Urinary bladder (tissue), 4 donors: ENCODE measurements around the gene CLIC1. TPM values are rescaled to one million over a fixed set of nuclear protein-coding genes. Genes with fewer than 3 reads are reported as not detected.

Source experiments
- DNase-seq: peaks from one replicate; pipeline ENCODE4 v3.0.0-alpha.2; 2015; ENCODE audit errors: extremely low spot score
- H3K27ac ChIP-seq: one replicate; pipeline ENCODE4 v1.5.1; 2013; ENCODE audit warnings: low read depth, mild to moderate bottlenecking, moderate library complexity
- H3K36me3 ChIP-seq: one replicate; pipeline ENCODE4 v1.6.1; 2013; ENCODE audit warnings: mild to moderate bottlenecking, moderate library complexity; ENCODE audit not compliant: insufficient read depth
- H3K4me1 ChIP-seq: one replicate; pipeline ENCODE4 v1.6.1; 2013; ENCODE audit warnings: mild to moderate bottlenecking, moderate library complexity; ENCODE audit not compliant: insufficient read depth
- H3K4me3 ChIP-seq: one replicate; pipeline ENCODE4 v1.5.1; 2013; ENCODE audit warnings: low read depth, low read length
- WGBS: extraction: QIAGEN DNeasy Blood & Tissue Kit; methylation state at CpG from one replicate; pipeline ENCODE4 v1.1.7; 2013; 5-methylcytosine and 5-hydroxymethylcytosine counted together
- polyA plus RNA-seq: library from polyadenylated mRNA; stranded (reverse); fragments of 200-250 nt; gene quantifications from one replicate; pipeline ENCODE4 v1.2.3, GENCODE V29; 2013
- total RNA-seq: library from RNA; depleted of rRNA; stranded (reverse); fragments of >200 nt; gene quantifications from one replicate; pipeline ENCODE4 v1.2.3, GENCODE V29; 2014
- donor health status: healthy with polysubstance abuse.
- donor health status: healthy.

Gene CLIC1
- total and polyA plus RNA-seq, 2 donors, result 200 to 303 TPM

- Histone ChIP-seq H3K4me1 (no peaks in the 10 kb centered on the region), H3K36me3 (peaks cover 2% of the 10 kb centered on the region), H3K4me3 (peak within 1 kb of the TSS; percentile 52), H3K27ac (peak within 1 kb of the TSS; percentile 87)
- WGBS, result 14% methylated on average over 36 of the region's 36 CpGs
- DNase-seq, result no peak
Measured at GRCh38 chr6:31728767-31729514, 7.4 kb downstream of the CLIC1 start, which contains the start of gene DDAH2. DDAH2 (minus strand) TSS chr6:31729299; CDS start chr6:31729161, 138 bp downstream.

GRCh38 chr6:31727717-31728671 lies 8.3 kb downstream of the CLIC1 start:
- peak overlapping the region; percentile 52 for H3K4me3 ChIP-seq
- no peak overlapping the region for H3K27ac ChIP-seq
- H3K4me1 ChIP-seq, result no peaks in the 10 kb centered on the region
- no peak for DNase-seq
- WGBS, result 66% methylated on average over 41 of the region's 41 CpGs
- H3K36me3 ChIP-seq, result peaks cover 2% of the 10 kb centered on the region

- no peak for DNase-seq
- WGBS, result 75% methylated on average over 7 of the region's 7 CpGs
- Histone ChIP-seq H3K4me3 (no peak overlapping the region), H3K27ac (no peak overlapping the region), H3K4me1 (no peaks in the 10 kb centered on the region), H3K36me3 (peaks cover 2% of the 10 kb centered on the region)
Measured at GRCh38 chr6:31727034-31727716, 9.2 kb downstream of the CLIC1 start.

DNA sequence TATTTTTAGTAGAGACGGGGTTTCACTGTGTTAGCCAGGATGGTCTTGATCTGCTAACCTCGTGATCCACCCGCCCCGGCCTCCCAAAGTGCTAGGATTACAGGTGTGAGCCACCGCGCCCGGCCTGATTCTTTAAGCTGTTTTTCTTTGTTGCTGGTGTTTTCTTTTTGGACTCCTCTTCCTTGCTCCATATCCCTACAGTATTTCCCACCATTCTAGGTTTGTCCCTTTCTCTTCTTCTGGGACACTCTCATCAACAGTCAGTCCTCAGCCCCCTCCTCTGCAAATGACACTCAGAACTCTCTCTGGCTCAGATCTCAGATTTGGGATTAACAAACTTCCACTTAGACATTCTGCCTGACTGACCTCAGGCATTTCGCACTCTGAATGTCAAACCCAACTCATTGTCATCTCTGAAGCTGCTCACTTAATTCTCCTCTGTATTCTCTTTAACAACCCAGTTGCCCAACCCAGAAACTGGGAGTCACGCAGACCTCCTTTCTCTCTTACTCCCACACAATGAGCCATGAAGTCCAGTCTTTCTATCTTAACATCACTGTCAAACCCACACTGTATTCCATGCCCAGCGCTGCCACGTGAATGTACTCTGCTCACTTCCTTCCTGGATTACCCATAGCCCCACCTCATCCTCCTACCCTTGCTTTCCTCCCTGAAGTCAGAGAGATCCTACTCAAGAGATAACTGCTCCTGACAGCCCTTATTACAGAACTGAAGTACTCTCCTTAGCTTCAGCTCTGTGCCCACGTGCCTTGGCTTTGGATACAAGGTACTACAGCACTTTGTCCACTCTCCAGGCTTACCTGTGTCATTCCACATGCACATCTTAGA lies 10.6 kb downstream of the CLIC1 start:
- H3K36me3 ChIP-seq, result no peaks in the 10 kb centered on the region
- no peaks in the 10 kb centered on the region for H3K4me1 ChIP-seq
- WGBS, result 87% methylated on average over 12 of the region's 12 CpGs
- H3K4me3 ChIP-seq, result no peak overlapping the region
- H3K27ac ChIP-seq, result no peak overlapping the region
- DNase-seq, result no peak

DNA sequence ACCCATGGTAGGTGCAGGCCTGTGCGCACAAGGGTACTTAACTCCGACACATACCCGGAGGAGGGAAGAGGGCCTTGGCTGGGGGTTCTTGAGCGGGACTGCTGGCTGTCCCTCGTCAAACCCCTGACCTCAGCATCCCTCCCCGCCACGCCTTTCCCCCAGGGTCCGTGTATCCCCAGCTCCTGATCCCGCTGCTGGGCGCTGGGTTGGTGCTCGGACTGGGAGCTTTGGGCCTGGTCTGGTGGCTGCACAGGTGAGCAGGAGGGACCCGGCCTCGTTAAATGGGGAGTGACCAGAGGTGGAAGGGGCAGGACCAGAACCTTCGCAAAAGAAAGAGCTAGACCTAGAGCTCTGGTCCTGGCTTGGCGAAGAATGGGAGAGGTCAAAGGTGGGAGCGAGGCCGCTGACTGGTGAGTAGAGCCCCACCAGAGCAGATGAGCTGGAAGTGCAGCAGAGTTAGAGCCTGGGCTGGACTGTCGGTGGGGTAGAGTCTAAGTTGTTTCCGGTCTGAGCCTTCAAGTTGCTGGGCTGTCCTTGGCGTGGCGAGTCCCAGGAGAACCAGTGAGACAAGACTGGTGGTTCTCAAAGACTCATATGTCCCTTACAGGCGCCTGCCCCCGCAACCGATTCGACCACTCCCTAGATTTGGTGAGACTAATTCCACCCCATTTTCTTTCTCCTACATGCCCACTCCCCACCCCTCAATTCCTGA lies 12.2 kb downstream of the CLIC1 start:
- Histone ChIP-seq H3K36me3 (no peaks in the 10 kb centered on the region), H3K4me1 (no peaks in the 10 kb centered on the region), H3K4me3 (no peak overlapping the region), H3K27ac (no peak overlapping the region)
- 84% methylated on average over 25 of the region's 25 CpGs for WGBS
- no peak for DNase-seq

DNA sequence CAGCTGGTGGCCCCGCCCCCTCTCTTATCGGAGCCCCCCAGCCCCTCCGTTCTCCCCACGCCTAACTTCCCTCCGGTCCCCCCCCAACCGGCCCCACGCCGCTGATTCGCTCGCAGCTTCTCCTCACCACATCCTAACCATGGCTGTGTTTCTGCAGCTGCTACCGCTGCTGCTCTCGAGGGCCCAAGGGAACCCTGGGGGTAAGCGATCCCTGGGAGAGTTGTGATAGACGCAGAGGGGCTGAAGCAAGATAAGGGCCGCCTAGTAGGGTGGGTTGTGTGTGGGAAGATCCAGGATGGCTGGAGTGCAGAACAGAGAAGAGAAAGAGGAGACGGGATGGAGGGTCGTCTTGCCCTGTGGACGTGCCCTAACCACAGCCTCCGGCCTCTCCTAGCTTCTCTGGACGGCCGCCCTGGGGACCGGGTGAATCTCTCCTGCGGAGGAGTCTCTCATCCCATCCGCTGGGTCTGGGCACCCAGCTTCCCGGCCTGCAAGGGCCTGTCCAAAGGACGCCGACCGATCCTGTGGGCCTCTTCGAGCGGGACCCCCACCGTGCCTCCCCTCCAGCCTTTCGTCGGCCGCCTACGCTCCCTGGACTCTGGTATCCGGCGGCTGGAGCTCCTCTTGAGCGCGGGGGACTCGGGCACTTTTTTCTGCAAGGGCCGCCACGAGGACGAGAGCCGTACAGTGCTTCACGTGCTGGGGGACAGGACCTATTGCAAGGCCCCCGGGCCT lies 12.9 kb downstream of the CLIC1 start, which contains the start of gene MPIG6B:
MPIG6B (plus strand) TSS at position 129 of the 735 bp plus-strand sequence; CDS start at position 140, 11 bp downstream.
- H3K4me1 ChIP-seq, result no peaks in the 10 kb centered on the region
- H3K27ac ChIP-seq, result no peak within 1 kb of the TSS
- H3K4me3 ChIP-seq, result no peak within 1 kb of the TSS
- DNase-seq, result no peak
- 72% methylated on average over 46 of the region's 46 CpGs for WGBS
- H3K36me3 ChIP-seq, result no peaks in the 10 kb centered on the region

DNA sequence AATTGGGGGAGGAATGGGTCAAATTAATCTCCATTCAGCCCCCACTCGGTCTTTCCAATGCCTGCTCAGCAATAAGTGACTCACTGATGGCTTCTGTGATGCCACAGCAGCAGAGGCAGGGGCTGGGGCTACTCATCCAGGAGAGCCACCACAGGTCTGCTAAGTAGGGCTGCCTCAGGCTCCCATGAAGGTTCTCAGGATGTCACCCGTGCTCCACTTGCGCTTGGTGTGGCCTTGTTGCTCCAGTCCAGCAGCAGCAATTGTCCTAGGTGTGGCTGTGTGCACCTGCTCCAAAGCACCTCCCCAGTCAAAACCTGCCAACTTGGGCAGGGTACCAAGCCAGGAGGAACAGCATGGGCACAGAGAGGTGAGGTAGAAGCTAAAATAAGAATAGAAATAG lies 14.2 kb downstream of the CLIC1 start:
- Histone ChIP-seq H3K27ac (no peak overlapping the region), H3K4me1 (no peaks in the 10 kb centered on the region), H3K36me3 (no peaks in the 10 kb centered on the region), H3K4me3 (no peak overlapping the region)
- no peak for DNase-seq
- WGBS, result 86% methylated on average over 3 of the region's 3 CpGs

DNA sequence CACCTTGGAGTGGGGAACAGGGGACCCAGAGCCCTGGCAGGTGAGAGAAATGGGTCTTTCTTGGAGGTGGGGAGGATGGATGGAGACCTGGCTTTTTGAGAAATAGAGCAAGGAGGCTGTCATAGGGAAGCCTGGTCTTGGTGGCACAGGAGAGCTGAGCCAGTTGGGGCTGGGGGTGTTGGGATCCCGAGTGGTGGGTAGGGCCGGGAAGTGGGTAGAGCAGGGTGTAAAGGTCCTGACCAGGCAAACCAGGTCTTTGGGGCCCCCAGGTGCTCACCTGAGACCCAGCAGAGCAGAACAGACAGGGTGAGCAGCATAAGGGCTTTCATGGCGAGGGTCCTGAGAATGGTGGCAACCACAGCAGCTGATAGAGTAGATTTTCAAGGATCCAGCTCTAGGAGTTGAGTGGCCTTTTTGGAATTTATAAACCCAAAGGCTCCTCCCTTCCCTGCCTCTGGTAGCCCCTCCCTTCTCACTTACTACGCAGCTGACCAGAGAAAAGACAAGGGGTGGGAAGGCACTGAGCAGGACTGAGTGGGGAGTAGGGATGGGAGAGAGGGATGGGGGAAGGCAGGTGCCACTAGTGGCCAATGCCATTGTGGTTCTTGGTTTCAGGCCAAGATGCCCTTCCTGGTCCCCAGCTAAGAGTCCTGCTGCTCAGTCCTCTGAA lies 14.8 kb downstream of the CLIC1 start, which contains the start of gene LY6G6C:
LY6G6C (minus strand) TSS at position 396 of the 670 bp plus-strand sequence; CDS start at position 329, 67 bp downstream.
- Histone ChIP-seq H3K4me1 (no peaks in the 10 kb centered on the region), H3K36me3 (no peaks in the 10 kb centered on the region), H3K4me3 (no peak within 1 kb of the TSS), H3K27ac (no peak within 1 kb of the TSS)
- DNase-seq, result no peak
- WGBS, result 82% methylated on average over 4 of the region's 4 CpGs

DNA sequence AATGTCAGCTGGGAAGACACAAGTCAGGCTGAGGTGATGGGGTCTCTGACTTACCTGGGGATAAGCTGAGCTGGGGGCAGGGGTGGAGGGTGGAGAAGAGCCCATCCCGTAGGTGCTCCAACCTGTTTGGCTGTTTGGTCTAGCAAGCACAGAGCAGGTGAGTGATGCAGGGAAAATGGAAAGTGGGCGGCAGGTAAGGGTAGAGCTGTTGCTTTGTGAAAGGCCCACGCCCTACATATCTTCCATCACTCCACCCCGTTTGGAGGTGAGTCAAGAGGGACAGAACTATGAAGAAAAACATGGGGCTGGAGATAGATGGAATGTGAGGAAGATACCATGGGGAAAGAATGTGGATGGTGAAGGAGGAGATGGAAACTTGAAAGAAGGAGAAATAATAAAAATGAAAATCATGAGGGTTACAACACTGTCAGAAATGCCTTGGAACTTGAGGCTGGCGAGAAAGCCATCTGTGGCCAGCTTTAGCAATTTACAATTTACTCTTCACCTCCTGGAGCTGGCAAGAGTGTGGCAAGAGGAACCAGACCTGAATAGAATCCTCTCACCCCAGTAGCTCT lies 16.0 kb downstream of the CLIC1 start:
- WGBS, result 78% methylated on average over 5 of the region's 5 CpGs
- H3K4me3 ChIP-seq, result no peak overlapping the region

DNA sequence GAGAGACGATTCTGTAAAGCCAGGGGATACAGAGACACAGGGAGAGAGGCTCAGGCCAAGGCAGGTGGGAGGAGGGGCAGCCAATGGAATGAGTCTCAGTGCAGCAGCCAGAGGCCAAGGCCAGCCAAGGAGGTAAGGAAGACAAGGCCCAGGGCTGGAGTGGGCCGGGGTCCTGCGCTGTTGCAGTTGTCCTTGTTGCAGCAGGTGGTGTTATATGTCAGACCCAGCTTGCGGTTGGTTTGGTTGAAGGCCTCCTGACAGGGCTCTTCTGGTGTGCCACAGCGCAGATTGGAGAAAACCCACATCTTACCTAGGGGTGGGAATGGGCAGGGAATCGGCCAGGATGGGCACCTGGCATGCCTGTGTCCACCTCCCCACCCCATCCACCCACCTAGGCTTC lies 17.3 kb downstream of the CLIC1 start:
- Histone ChIP-seq H3K27ac (no peak overlapping the region), H3K4me3 (no peak overlapping the region), H3K36me3 (no peaks in the 10 kb centered on the region), H3K4me1 (no peaks in the 10 kb centered on the region)
- WGBS, result 85% methylated on average over 6 of the region's 6 CpGs
- DNase-seq, result no peak

More for the DNA sequence above, 16.0 kb downstream of the CLIC1 start:
- H3K36me3 ChIP-seq, result no peaks in the 10 kb centered on the region
- no peak for DNase-seq
- no peak overlapping the region for H3K27ac ChIP-seq
- H3K4me1 ChIP-seq, result no peaks in the 10 kb centered on the region

- no peak overlapping the region for H3K4me3 ChIP-seq
- DNase-seq, result no peak
- H3K27ac ChIP-seq, result no peak overlapping the region
- no peaks in the 10 kb centered on the region for H3K4me1 ChIP-seq
- no peaks in the 10 kb centered on the region for H3K36me3 ChIP-seq
- WGBS, result 83% methylated on average over 1 of the region's 1 CpG
Measured at GRCh38 chr6:31718265-31718664, 18.1 kb downstream of the CLIC1 start.
